Stimulated activated effector memory CD8-positive, alpha-beta T cell treated with anti-CD3 and anti-CD28 coated beads, Interleukin-12 subunit alpha, Interleukin-12 subunit beta, amount 100 ng/mL, for 72 hours (primary cell): ENCODE data around the gene INSL3.

ENCODE experiments used
- ATAC-seq: fragments of 150-1000 bp; cut with Tn5 transposase; 2 replicates; pipeline ENCODE4 v1.10.0; 2021
- DNase-seq, 2 donors: peaks; one replicate each; pipeline ENCODE4 v3.0.0; 2021 to 2022; ENCODE audit warnings: low spot score in 2 of 2
- H3K27ac Mint-ChIP-seq: one replicate; pipeline ENCODE4 v1.8.0; 2022; ENCODE audit warnings: mild to moderate bottlenecking, mixed read lengths
- H3K36me3 Mint-ChIP-seq: one replicate; pipeline ENCODE4 v1.8.0; 2022; ENCODE audit warnings: mild to moderate bottlenecking, mixed read lengths
- H3K4me1 Mint-ChIP-seq: one replicate; pipeline ENCODE4 v1.8.0; 2022; ENCODE audit warnings: mixed read lengths
- H3K4me3 Mint-ChIP-seq: one replicate; pipeline ENCODE4 v1.8.0; 2022; ENCODE audit warnings: mild to moderate bottlenecking, mixed read lengths
- H3K9me3 Mint-ChIP-seq: one replicate; pipeline ENCODE4 v1.8.0; 2022; ENCODE audit warnings: mixed read lengths

The INSL3 gene

GRCh38 chr19:17835182-17836006, 14.1 kb upstream of the INSL3 start:
- peak overlapping the region; percentile 74 for H3K27ac Mint-ChIP-seq

GRCh38 chr19:17834350-17835181, 13.2 kb upstream of the INSL3 start:
- ATAC-seq = peak; percentile 46
- Mint-ChIP-seq H3K4me1 (peaks cover 35% of the 10 kb centered on the region), H3K9me3 (no peaks in the 10 kb centered on the region), H3K36me3 (peaks cover 100% of the 10 kb centered on the region), H3K27ac (peak overlapping the region; percentile 74), H3K4me3 (no peak overlapping the region)
- DNase-seq = no peak

More at GRCh38 chr19:17835182-17836006, 14.1 kb upstream of the INSL3 start:
- H3K4me1 Mint-ChIP-seq = peaks cover 29% of the 10 kb centered on the region
- no peak overlapping the region for H3K4me3 Mint-ChIP-seq
- no peak for DNase-seq
- H3K36me3 Mint-ChIP-seq = peaks cover 100% of the 10 kb centered on the region
- H3K9me3 Mint-ChIP-seq = no peaks in the 10 kb centered on the region
- ATAC-seq = no peak

GRCh38 chr19:17832443-17833208, 11.3 kb upstream of the INSL3 start:
- no peak overlapping the region for H3K27ac Mint-ChIP-seq
- no peak for ATAC-seq
- H3K4me1 Mint-ChIP-seq = peaks cover 40% of the 10 kb centered on the region

GRCh38 chr19:17831419-17831888, 10.1 kb upstream of the INSL3 start:
- DNase-seq (no peak), ATAC-seq (no peak)
- Mint-ChIP-seq H3K4me3 (no peak overlapping the region), H3K36me3 (peaks cover 100% of the 10 kb centered on the region), H3K27ac (no peak overlapping the region), H3K4me1 (peaks cover 35% of the 10 kb centered on the region), H3K9me3 (no peaks in the 10 kb centered on the region)

More at GRCh38 chr19:17832443-17833208, 11.3 kb upstream of the INSL3 start:
- DNase-seq = no peak
- Mint-ChIP-seq H3K9me3 (no peaks in the 10 kb centered on the region), H3K36me3 (peaks cover 100% of the 10 kb centered on the region), H3K4me3 (no peak overlapping the region)

GRCh38 chr19:17830567-17831418, 9.5 kb upstream of the INSL3 start:
- peak; percentile 63 for ATAC-seq
- Mint-ChIP-seq H3K36me3 (peaks cover 100% of the 10 kb centered on the region), H3K9me3 (no peaks in the 10 kb centered on the region), H3K27ac (no peak overlapping the region), H3K4me1 (peaks cover 29% of the 10 kb centered on the region), H3K4me3 (no peak overlapping the region)
- DNase-seq = peak; percentile 29 to 70

- no peak for DNase-seq
- Mint-ChIP-seq H3K9me3 (no peaks in the 10 kb centered on the region), H3K27ac (peak overlapping the region; percentile 40), H3K4me1 (peaks cover 21% of the 10 kb centered on the region), H3K4me3 (no peak overlapping the region), H3K36me3 (peaks cover 100% of the 10 kb centered on the region)
- no peak for ATAC-seq
Observed at GRCh38 chr19:17829855-17830566, 8.7 kb upstream of the INSL3 start.

- Mint-ChIP-seq H3K27ac (no peak overlapping the region), H3K9me3 (no peaks in the 10 kb centered on the region), H3K36me3 (peaks cover 95% of the 10 kb centered on the region), H3K4me3 (no peak overlapping the region), H3K4me1 (peaks cover 17% of the 10 kb centered on the region)
- DNase-seq = no peak
- no peak for ATAC-seq
Observed at GRCh38 chr19:17826508-17827056, 5.3 kb upstream of the INSL3 start.

GRCh38 chr19:17824339-17824738, 3.0 kb upstream of the INSL3 start:
- Mint-ChIP-seq H3K36me3 (peaks cover 76% of the 10 kb centered on the region), H3K4me1 (peaks cover 7% of the 10 kb centered on the region), H3K27ac (peak overlapping the region; percentile 87), H3K4me3 (no peak overlapping the region), H3K9me3 (no peaks in the 10 kb centered on the region)
- DNase-seq (no peak), ATAC-seq (peak; percentile 31)

GRCh38 chr19:17817668-17818363, 3.5 kb downstream of the INSL3 start:
- no peak for ATAC-seq
- Mint-ChIP-seq H3K27ac (no peak overlapping the region), H3K4me1 (no peaks in the 10 kb centered on the region), H3K36me3 (peaks cover 12% of the 10 kb centered on the region), H3K9me3 (no peaks in the 10 kb centered on the region), H3K4me3 (no peak overlapping the region)
- no peak for DNase-seq

GRCh38 chr19:17812099-17812498, 9.2 kb downstream of the INSL3 start:
- Mint-ChIP-seq H3K4me1 (peaks cover 10% of the 10 kb centered on the region), H3K27ac (no peak overlapping the region), H3K4me3 (no peak overlapping the region), H3K36me3 (no peaks in the 10 kb centered on the region), H3K9me3 (no peaks in the 10 kb centered on the region)
- no peak for DNase-seq
- no peak for ATAC-seq

- H3K9me3 Mint-ChIP-seq = no peaks in the 10 kb centered on the region
- no peak overlapping the region for H3K27ac Mint-ChIP-seq
- ATAC-seq (no peak), DNase-seq (no peak)
- H3K36me3 Mint-ChIP-seq = no peaks in the 10 kb centered on the region
- no peak overlapping the region for H3K4me3 Mint-ChIP-seq
- peaks cover 12% of the 10 kb centered on the region for H3K4me1 Mint-ChIP-seq
Observed at GRCh38 chr19:17811681-17812080, 9.6 kb downstream of the INSL3 start.

GRCh38 chr19:17811103-17811502, 10.2 kb downstream of the INSL3 start:
- DNase-seq = no peak
- Mint-ChIP-seq H3K9me3 (no peaks in the 10 kb centered on the region), H3K4me1 (peaks cover 12% of the 10 kb centered on the region), H3K4me3 (no peak overlapping the region), H3K27ac (no peak overlapping the region), H3K36me3 (no peaks in the 10 kb centered on the region)
- ATAC-seq = no peak

- Mint-ChIP-seq H3K9me3 (no peaks in the 10 kb centered on the region), H3K36me3 (no peaks in the 10 kb centered on the region), H3K4me3 (peak overlapping the region; percentile 47), H3K27ac (peak overlapping the region; percentile 71), H3K4me1 (peaks cover 25% of the 10 kb centered on the region)
- ATAC-seq (peak; percentile 55), DNase-seq (no peak)
Observed at GRCh38 chr19:17807731-17808316, 13.5 kb downstream of the INSL3 start.
